AG08395 (cell line): ENCODE results near the gene PDCD7.
"Not testable (repeated sequence)": the region's sequence is repeated elsewhere in the genome, so short reads cannot be mapped to it uniquely, and the experiment has no call there.

Experiments
- DNase-seq: peaks from one replicate; pipeline ENCODE4 v3.0.0; 2012; ENCODE audit warnings: mixed read lengths, low spot score

Gene PDCD7, protein sequence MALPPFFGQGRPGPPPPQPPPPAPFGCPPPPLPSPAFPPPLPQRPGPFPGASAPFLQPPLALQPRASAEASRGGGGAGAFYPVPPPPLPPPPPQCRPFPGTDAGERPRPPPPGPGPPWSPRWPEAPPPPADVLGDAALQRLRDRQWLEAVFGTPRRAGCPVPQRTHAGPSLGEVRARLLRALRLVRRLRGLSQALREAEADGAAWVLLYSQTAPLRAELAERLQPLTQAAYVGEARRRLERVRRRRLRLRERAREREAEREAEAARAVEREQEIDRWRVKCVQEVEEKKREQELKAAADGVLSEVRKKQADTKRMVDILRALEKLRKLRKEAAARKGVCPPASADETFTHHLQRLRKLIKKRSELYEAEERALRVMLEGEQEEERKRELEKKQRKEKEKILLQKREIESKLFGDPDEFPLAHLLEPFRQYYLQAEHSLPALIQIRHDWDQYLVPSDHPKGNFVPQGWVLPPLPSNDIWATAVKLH

DNA sequence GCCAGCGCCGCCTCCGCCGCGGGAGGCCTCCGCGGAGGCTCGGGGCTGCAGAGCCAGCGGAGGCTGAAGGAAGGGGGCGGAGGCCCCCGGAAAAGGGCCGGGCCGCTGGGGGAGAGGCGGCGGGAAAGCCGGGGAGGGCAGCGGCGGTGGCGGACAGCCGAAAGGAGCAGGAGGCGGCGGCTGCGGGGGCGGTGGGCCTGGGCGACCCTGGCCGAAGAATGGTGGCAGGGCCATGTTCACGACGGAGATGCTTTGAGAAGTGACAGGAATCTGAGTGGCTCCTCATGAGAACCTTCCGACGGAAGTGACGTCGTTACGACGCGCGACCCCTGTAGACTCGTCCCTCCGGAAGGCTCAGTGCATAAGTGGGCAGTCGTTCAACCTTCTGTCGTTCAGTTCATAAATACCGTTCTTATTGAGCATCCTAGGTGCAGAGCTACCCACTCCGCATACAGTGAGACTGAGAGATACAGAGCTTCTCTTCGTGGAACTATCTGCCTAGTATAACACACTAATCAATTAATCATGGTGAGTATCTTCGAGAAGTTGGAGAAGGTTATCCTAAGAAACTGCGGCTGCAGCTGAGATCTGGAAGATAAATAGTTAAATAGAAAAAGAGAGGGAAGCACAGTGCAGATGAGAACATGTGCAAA, at the start of gene PDCD7:
PDCD7 (minus strand) TSS at position 261 of the 653 bp plus-strand sequence; CDS start at position 234, 27 bp downstream.
- peak; percentile 93 for DNase-seq

DNA sequence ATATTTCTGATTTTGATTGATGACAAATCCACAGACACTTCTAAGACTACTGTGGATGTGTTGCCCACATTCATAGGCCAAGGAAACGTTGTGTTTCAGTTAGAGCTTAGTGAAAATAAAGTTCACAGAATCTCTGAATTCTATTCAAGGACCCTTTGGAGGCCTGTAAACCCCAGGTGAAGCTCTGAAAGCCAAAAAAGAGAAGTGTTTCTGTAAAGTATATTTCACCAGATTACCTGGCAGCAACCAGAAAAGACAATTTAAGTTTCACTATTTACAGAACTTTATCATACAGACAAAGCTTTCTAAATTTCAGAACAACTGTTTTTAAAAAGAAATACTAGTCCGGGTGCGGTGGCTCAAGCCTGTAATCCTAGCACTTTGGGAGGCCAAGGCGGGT, 48.9 kb upstream of the PDCD7 start:
- no peak for DNase-seq

DNA sequence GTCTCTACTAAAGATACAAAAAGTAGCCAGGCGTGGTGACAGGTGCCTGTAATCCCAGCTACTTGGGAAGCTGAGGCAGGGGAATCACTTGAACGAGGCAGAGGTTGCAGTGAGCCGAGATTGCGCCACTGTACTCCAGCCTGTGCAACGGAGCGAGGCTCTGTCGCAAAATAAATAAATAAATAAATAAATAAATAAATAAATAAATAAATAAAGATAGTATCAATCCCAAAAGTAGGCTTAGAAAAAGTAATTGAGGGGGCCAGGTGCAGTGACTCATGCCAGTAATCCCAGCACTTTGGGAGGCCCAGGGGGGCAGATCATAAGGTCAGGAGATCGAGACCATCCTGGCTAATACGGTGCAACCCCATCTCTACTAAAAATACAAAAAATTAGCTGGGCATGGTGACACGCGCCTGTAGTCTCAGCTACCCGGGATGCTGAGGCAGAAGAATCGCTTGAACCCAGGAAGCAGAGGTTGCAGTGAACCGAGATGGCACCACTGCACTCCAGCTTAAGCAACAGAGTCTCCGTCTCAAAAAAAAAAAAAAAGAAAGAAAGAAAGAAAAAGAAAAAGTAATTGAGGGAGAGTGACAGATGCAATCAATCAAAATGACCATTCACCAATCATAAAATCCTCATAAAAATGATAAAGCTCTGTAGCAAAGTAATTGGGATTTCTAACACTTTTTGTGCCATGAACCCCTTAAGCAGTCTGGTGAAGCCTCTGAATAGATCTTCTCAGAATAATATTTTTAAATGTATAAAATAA, 48.2 kb upstream of the PDCD7 start:
- DNase-seq: not testable (repeated sequence)

DNA sequence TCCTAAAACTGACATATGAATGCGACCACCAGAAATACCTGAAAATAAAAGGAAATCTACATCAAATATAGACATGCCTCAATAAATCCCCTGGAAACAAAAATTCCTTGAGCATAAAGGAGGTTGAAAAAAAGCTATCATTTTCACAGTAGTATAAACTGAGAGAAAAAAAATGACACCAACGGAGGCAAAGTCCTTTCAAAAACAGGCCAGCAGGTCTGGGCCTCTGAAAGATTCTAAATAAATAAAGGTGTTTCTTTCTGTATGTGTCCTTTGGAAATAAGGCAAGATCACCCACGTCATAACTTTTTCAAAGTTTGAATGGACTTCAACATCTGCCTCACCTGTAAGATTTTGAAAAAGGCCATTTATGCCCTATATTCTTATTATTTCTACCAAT, 46.6 kb upstream of the PDCD7 start:
- DNase-seq: no peak

DNA sequence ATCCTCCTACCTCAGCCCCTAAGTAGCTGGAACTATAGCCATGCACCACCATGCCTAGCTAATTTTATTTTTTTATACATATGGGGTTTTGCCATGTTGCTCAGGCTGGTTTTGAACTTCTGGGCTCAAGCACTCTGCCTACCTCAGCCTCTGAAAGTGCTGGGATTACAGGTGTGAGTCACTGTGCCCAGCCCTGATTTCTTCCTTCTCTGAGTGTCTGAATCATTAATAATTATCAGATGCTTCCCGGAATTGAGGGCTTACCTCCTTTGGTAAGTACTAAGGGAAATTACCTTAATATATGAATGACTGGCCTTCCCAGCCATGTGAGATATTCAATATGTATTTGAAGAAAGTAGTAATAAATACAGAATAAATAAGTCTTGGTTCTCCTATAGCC, 44.3 kb upstream of the PDCD7 start:
- DNase-seq: no peak

DNA sequence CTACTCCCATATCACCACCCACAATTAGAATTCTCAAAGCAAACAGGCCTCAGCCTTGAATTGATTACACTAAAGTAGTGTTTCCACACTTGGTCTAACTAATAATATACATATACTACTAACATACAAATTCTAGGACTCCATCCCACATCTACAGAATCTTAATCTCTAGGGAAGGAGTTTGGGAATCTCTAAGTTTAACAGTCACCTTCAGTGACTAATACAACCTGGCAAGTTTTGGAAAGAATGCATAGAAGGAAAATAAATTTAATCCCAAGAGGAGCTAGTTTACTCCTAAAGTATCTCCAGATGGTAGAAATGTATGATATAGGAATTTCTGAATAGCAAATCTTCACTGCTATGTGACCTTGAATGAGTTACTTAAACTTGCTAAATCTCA, 42.4 kb upstream of the PDCD7 start:
- no peak for DNase-seq

DNA sequence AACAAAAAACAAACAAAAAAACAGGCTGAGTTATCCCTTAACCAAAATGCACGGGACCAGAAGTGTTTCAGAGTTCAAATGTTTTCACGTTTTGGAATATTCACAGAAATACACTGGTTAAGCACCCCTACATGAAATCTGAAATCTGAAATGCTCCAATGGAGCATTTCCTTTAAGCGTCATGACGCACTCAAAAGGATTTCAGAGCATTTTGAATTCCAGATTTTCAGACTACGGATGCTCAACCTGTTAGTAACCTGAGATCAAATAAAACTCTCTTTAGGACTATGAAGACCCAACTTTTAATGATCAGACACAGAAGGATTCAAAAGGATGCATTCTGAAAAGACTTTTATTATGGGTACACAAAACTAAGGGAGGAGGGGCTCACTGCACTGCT, 41.9 kb upstream of the PDCD7 start:
- DNase-seq: no peak

DNA sequence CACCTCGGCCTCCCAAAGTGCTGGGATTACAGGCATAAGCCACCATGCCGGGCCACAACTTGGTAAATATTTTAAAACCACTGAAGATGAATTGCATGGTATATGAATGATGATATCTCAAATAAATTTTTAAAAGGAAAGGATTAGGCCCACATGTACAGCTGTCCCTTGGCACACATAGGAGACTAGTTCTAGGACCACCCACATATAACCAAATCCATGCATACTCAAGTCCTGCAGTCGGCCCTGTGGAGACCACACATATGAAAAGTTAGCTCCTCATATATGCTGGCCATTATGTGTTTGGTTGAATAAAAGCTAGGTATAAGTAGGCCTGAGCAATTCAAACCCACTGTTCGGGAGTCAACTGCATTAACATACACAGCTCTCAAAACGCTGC, 40.9 kb upstream of the PDCD7 start:
- DNase-seq: no peak

DNA sequence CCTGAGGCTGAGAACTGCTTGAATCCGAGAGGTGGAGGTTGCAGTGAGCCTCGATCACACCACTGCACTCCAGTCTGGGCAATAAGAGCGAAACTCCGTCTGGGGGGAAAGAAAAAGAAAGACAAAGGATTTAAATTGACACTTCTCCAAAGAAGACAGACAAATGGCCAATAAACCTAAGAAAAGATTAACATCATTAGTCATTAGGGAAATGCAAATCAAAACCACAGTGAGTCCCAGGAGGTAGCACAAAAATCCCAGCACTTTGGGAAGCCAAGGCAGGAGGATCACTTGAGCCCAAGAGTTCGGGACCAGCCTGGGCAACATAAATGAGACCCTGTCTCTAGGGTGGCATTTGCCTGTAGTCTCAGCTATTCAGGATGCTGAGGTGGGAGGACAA, 38.9 kb upstream of the PDCD7 start:
- DNase-seq: no peak

DNA sequence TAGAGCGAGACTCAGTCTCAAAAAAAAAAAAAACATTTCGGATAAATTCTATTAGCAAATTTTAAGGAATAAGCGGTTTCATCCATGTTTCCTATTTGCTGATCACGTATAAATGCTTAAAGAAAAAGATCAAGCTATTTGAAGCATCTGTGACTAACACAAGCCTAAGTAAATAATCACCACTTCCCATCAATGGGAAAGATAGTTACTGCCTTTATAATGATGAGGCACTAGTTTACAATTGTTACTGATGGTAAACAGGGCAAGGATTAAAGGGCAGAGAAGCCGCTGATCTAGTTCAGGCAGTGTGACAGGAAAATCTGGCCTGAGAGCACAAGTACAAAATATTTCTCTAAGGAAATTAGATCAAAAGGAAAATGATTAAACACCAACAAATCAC, 37.8 kb upstream of the PDCD7 start:
- DNase-seq: no peak

DNA sequence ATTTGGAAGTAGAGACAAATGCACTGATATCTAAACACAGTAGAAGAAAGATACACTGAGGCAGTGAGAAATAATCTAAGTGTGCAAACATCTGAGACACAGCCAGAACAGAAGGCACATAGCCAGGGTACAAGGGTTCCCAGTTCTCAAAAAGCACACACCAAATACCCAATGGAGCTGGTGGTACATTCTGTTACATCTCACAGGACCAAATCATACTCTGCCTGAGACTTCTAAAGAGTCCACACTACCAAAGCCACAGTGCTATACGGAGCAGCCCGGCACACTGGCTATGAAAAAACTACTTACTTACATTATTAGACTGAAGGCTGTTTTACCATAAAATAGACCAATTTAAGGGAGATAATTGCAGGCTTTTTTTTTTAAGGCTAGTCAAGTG, 32.3 kb upstream of the PDCD7 start:
- no peak for DNase-seq

DNA sequence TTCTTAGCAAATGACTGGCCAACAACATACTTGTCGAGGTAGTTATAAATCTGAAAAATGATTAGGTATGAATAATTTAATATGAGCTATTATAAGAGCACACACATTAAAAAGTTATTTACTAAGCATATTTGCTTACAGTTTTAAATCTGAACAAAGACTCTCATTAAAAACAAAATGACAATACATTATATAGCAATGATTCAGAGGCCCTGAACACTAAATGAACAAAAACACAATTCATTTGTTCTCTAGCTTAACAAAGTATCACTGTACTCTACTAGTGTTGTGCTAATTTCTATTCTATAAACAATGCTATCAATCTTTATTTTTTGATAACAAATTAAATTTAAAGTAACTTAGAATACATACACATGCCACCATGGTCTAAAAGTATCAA, 30.5 kb upstream of the PDCD7 start:
- DNase-seq: no peak

DNA sequence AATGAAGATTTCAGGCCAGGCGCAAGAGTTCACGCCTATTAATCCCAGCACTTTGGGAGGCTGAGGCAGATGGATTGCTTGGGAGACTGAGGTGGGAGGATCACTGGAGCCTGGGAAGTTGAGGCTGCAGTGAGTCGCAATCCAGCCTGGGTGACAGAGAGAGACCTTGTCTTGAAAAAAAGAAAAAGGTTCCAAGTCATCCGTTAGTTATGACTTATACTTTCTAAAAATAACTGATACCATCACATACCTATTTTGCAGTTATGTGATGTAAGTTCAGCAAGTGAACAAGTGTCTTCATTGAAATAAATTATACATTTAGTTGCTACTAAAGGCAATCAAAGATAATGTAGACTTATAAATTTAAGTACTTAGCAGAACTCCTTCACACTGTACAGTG, 29.4 kb upstream of the PDCD7 start:
- DNase-seq: no peak

DNA sequence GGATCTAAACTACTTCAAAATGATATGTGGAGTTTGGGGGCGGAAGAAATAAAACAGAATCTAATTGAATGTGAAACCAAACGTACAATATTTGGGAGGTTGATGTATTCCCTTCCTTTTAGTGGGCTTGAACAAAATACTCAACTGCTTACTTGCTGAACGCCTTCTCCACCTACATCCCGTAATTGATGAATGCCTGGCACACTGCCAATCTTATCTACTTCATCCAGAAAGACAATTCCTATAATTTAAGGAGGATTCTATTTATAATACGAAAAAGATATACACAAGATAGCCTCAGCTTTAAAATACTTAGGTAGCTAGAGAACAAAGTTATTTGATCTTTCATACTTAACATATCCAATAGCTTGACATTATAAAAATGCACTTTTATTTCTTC, 23.1 kb upstream of the PDCD7 start:
- no peak for DNase-seq

DNA sequence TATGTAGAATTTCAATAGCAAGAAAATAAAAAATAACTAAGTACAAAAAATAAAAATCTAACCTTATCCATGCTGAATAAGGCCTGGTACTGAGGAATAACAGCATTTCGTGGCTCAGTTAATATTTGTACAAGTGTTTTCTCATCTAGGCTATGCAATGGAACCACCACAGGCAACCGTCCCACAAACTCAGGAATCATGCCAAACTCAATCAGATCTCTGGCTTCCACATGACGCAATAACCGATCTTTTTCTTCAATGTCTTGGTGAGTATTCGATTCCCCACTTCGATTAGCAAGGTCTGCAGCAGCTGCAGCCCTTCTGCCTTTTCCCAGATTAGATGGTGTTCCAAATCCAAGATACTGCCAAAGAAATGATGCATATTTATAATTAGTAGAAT, 21.1 kb upstream of the PDCD7 start:
- no peak for DNase-seq

DNA sequence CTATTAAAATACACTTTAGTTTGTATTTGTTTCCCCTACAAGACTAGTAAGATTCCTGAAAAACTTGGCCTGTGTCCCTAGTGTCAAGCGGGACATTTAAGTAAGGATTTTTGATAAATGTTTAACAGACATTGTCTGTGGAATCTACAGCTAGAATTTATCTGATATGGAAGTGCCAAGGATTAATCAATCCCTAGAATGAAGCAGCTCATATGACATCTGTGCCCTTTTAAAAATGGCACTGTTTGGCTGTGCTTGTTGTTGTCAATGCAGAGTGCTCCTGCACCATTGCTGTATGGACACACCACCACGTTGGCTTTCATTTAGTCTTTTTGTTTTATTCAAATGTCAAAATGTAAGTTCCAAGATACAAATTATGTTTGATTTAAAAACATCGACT, 14.3 kb upstream of the PDCD7 start:
- no peak for DNase-seq

DNA sequence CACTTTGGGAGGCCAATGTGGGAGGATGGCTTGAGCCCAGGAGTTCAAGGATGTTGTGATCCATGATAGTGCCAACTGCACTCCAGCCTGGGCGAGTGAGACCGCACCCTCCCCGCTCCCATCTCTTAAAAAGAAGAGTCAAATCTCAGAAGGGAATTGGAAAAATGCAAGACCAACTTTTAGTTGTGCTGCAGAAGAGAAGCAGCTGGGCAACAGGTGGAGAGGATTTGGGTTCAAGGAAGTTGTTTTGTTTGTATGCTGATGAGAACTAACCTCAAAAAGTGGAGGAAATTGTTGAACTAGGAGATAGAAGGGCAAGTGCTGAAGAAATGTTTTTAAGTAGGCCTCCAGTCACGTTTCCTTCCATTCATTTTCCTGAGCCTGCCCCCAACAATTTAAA, 12.8 kb upstream of the PDCD7 start:
- no peak for DNase-seq

DNA sequence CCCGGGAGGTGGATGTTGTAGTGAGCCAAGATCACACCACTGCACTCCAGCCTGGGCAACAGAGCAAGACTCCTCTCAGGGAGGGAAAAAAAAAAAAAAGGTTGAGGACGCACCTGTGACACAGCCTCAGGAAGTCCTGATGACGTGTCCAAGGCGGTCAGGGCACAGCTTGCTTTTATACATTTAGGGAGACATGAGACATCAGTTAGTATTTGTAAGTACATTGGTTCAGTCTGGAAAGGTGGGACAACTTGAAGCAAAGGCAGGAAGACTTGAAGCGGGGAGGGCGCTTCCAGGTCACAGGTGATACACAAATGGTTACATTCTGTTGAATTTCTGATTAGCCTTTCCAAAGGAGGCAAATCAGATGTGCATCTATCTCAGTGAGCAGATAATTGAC, 5.0 kb upstream of the PDCD7 start:
- DNase-seq: not testable (repeated sequence)

DNA sequence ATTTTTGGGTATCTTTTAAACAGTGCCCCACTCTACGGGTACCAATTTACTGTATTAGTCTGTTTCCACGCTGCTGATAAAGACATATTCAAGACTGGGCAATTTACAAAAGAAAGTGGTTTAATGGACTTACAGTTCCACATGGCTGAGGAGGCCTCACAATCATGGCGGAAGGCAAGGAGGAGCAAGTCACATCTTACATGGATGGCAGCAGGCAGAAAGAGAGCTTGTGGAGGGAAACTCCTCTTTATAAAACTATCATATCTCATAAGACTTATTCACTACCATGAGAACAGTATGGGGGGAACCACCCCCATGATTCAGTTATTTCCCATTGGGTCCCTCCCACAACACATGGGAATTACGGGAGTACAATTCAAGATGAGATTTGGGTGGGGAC, 4.3 kb upstream of the PDCD7 start:
- not testable (repeated sequence) for DNase-seq

DNA sequence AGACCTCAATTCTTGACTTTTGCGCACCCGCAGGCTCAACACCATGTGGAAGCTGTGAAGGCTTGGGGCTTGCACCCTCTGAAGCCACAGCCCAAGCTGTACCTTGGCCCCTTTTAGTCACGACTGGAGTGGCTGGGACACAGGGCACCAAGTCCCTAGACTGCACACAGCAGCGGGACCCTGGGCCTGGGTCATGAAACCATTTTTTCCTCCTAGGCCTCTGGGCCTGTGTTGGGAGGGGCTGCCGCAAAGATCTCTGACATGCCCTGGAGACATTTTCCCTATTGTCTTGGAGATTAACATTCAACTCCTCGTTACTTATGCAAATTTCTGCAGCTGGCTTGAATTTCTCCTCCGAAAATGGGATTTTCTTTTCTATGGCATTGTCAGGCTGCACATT, 3.5 kb upstream of the PDCD7 start:
- DNase-seq: not testable (repeated sequence)

DNA sequence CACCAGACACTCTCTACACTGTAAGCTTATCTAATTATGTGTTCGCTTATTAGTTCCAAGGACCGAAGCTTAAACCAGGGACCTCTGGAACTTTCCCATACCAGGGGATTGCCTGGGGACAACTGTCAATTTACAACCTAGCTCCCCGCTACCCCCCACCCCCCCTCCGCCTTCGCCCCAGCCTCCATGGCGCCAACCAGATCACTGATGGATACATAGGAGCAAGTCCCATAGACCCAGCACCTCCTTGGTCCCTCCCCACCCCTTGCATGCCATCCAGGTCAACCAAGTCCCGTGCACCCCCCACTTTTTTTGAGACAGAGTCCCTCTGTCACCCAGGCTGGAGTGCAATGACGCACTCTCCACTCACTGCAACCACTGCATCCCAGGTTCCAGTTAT, 930 bp upstream of the PDCD7 start:
- DNase-seq: no peak

DNA sequence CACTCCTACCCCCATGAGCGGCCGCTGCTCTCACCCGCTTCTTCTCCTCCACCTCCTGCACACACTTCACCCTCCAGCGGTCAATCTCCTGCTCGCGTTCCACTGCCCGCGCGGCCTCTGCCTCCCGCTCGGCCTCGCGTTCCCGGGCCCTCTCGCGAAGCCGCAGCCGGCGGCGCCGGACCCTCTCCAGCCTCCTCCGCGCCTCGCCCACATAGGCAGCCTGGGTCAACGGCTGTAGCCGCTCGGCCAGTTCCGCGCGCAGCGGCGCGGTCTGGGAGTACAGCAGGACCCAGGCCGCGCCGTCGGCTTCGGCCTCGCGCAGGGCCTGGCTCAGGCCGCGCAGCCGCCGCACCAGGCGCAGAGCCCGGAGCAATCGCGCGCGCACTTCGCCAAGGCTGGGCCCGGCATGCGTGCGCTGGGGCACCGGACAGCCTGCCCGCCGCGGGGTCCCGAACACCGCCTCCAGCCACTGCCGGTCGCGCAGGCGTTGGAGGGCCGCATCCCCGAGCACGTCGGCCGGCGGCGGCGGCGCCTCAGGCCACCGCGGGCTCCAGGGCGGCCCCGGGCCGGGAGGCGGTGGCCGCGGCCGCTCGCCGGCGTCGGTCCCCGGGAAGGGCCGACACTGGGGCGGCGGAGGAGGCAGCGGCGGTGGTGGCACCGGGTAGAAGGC, 595 bp downstream of the PDCD7 start:
- peak; percentile 63 for DNase-seq
